GM21528 (cell line): Measurements from ENCODE around the gene IL22RA1.

Experiments used
- ATAC-seq: cut with Tn5 transposase; IDR thresholded peaks from one replicate; pipeline ENCODE4 v1.9.1; 2021; ENCODE audit warnings: mild to moderate bottlenecking, moderate library complexity; ENCODE audit not compliant: unreplicated experiment, low FRiP score

Gene IL22RA1

DNA sequence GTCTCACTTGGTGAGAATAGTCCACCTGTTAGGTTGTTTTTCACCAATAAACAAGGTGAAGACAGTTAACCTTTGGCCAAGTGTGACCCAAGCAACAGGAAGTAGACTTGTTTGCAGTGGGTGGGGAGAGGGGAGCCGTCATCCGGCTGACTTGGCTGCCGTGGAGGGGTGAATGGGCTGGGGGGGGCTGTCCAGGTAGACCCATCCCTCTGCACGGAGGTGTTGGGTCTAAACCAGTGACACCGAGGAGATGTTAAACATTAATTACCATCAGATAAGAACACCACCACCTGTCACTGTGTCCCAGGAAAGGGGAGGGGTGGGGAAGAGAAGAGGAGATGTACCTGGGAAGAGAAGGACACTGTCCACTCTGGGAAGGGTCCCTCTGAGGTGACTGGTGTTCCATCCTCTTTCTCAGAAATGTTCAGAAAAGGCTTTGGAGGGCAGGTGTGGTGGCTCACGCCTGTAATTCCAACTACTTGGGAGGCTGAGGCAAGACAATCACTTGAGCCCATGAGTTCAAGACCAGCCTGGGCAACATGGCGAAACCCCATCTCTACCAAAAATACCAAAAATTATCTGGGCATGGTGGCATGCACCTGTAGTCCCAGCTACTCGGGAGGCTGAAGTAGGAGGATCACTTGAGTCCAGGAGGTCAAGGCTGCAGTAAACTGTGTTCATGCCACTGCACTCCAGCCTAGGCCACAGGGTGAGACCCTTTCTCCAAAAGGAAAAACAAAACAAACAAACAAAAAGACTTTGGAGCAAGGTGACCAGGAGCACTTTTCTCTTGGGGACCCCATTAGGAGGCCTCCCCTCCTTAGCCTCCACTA is 24.3 kb downstream of the IL22RA1 start:
- no peak for ATAC-seq

DNA sequence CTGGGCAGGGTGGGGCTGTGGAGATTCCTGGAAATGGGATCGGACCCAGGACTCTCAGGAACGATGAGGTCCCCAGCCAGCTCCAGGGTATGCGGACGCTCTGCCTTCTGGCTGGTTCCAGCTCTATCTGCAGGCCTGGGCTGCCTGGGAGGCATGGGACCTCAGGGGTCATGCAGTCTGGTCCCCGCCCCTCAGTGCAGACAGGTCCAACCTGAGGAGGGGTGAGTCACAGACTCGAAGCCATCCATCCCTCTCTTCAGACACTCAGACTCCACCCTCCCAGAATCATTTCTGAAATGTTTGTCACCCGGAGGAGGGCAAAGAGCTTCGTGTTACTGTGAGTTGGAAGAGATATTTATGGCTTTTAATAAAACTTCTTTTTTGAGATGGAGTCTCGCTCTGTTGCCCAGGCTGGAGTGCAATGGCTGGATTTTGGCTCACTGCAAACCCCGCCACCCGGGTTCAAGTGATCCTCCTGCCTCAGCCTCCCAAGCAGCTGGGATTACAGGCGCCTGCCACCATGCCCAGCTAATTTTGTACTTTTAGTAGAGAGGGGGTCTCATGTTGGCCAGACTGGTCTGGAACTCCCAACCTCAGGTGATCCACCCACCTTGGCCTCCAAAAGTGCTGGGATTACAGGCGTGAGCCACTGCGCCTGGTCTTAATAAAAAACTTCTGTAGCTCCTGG is 25.1 kb downstream of the IL22RA1 start:
- ATAC-seq = no peak

- ATAC-seq = no peak
Measured at GRCh38 chr1:24117132-24117531, 25.8 kb downstream of the IL22RA1 start.

DNA sequence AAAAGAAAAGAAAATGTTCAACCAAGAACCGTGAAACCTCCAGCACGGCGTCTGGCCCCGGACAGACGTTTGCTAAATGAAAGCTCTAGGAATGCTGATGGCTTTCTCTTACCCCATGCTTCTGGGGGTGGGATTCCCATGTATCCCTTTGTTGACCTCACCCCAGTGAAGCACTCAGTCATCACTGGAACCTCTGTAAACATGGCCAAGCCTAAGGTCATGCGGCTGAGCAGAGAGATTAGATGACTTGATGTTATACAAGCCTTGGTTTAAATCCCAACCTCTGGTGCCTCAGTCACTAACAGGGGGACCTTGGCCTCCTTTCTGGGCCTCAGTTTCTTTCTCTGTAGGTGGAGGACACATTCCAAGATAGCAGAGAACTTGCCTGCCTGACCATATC is 28.2 kb downstream of the IL22RA1 start:
- no peak for ATAC-seq

- ATAC-seq = no peak
Measured at GRCh38 chr1:24113641-24114033, 29.3 kb downstream of the IL22RA1 start.

GRCh38 chr1:24111996-24112779 is 30.8 kb downstream of the IL22RA1 start, which contains the start of gene MYOM3:
MYOM3 (minus strand) TSS chr1:24112135; CDS start chr1:24108636, 3,499 bp downstream.
- ATAC-seq = no peak

- ATAC-seq = no peak
Measured at GRCh38 chr1:24111262-24111995, 31.5 kb downstream of the IL22RA1 start.

DNA sequence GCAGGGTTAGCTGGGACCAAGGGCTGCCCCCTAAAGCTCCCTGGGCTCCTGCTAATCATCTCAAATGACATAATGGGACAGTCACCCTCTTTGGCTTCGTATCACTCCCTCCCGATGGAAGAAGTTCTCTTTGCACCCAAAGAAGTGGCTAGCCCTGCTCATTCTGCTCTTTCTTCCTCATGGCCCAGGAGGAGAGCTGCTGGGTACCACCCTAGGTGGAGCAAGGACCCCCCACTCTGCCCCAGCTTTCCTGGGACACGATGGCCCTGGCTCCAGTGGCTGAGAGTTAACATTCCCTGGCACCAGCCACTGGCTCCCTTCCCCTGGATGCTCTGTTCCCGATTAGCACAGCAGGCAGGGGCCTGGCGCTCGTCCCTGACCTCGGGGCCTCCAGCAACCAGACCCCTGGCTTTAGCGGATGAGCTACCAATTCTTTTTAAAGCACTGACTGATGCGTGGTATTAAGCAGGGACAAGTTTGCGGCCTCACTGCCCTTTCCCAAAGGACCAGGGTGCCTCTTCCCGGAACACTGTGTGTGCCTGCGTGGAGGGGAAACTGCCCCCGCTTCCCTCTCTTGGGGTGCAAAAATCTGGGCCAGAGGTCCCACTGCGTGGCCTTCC is 32.2 kb downstream of the IL22RA1 start:
- ATAC-seq = no peak

GRCh38 chr1:24109686-24110475 is 33.1 kb downstream of the IL22RA1 start:
- ATAC-seq = no peak

DNA sequence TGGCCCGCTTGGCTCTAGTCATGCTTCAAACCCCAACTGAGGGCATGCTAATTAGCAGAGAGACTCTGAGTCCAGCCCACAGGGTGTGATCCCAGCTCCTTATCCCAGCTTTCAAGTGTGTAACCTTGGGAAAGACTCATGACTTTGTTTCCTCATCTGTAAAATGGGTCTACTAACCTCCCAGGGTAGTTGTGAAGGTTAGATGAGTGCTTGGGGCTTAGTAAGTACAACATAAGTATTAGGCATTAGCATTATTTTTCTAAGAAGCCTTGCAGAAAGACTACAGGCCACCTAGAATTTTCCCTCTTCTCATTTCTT is 33.8 kb downstream of the IL22RA1 start:
- ATAC-seq = no peak

GRCh38 chr1:24108334-24109165 is 34.4 kb downstream of the IL22RA1 start:
- no peak for ATAC-seq

- ATAC-seq = no peak
Measured at GRCh38 chr1:24107462-24108138, 35.3 kb downstream of the IL22RA1 start.

- ATAC-seq = no peak
Measured at GRCh38 chr1:24105368-24106160, 37.4 kb downstream of the IL22RA1 start.

GRCh38 chr1:24104854-24105253 is 38.1 kb downstream of the IL22RA1 start:
- ATAC-seq = no peak

GRCh38 chr1:24103879-24104278 is 39.1 kb downstream of the IL22RA1 start:
- ATAC-seq = no peak

- ATAC-seq = no peak
Measured at GRCh38 chr1:24103408-24103807, 39.5 kb downstream of the IL22RA1 start.

GRCh38 chr1:24102961-24103360 is 40.0 kb downstream of the IL22RA1 start:
- no peak for ATAC-seq
